ENCODE data around the gene KCTD16.

Gene KCTD16

GRCh38 chr5:144374637-144375036, 204.0 kb downstream of the KCTD16 start:
- TF ChIP-seq TSHZ2 (CRISPR knock-in tag; IDR thresholded peaks at IDR 0.05) (no peak), CREB5 (CRISPR knock-in tag; IDR thresholded peaks at IDR 0.05; ENCODE audit: low read depth) (no peak), POU6F1 (CRISPR knock-in tag; IDR thresholded peaks at IDR 0.05; ENCODE audit: borderline replicate concordance, low read depth) (no peak), CSDC2 (CRISPR knock-in tag; IDR thresholded peaks at IDR 0.05) (no peak), ZFP30 (CRISPR knock-in tag; IDR thresholded peaks at IDR 0.05) (no peak), TOX (CRISPR knock-in tag; IDR thresholded peaks at IDR 0.05; ENCODE audit: borderline replicate concordance) (no peak), TCF4 (CRISPR knock-in tag; IDR thresholded peaks at IDR 0.05; ENCODE audit: borderline replicate concordance) (no peak), GLIS3 (CRISPR knock-in tag; IDR thresholded peaks at IDR 0.05) (no peak), ARNTL (CRISPR knock-in tag; IDR thresholded peaks at IDR 0.05; ENCODE audit: borderline replicate concordance, low read depth) (no peak)

GRCh38 chr5:144377207-144377606, 206.5 kb downstream of the KCTD16 start:
- ATAC-seq: peak; percentile 58; the same call in 2 of the 3 replicates

More at GRCh38 chr5:144374637-144375036, 204.0 kb downstream of the KCTD16 start:
- ATAC-seq: no peak

More at GRCh38 chr5:144377207-144377606, 206.5 kb downstream of the KCTD16 start:
- TF ChIP-seq CSRNP3 (CRISPR knock-in tag; IDR thresholded peaks at IDR 0.05): peak; percentile 75; the same call in 1 of the 2 replicates
- no peak for TF ChIP-seq ZNF70 (CRISPR knock-in tag; IDR thresholded peaks at IDR 0.05)
- TF ChIP-seq POU6F1 (CRISPR knock-in tag; IDR thresholded peaks at IDR 0.05; ENCODE audit: borderline replicate concordance, low read depth): no peak
- TF ChIP-seq TSHZ2 (CRISPR knock-in tag; IDR thresholded peaks at IDR 0.05): peak; percentile 89
- TF ChIP-seq CREB5 (CRISPR knock-in tag; IDR thresholded peaks at IDR 0.05; ENCODE audit: low read depth): peak; percentile 35; the same call in 1 of the 2 replicates
- TF ChIP-seq PPARA (CRISPR knock-in tag; IDR thresholded peaks at IDR 0.05; ENCODE audit: borderline replicate concordance): no peak
- TF ChIP-seq CSDC2 (CRISPR knock-in tag; IDR thresholded peaks at IDR 0.05): no peak
- no peak for TF ChIP-seq ZC3H10 (CRISPR knock-in tag; IDR thresholded peaks at IDR 0.05)
- peak; percentile 68 for TF ChIP-seq GLIS3 (CRISPR knock-in tag; IDR thresholded peaks at IDR 0.05)
- no peak for TF ChIP-seq ZNF565 (CRISPR knock-in tag; conservative IDR thresholded peaks at IDR 0.05; ENCODE audit: low read depth)
- no peak for TF ChIP-seq ZFP3 (CRISPR knock-in tag; IDR thresholded peaks at IDR 0.05)
- peak; percentile 93 for TF ChIP-seq SNAI2 (CRISPR knock-in tag; IDR thresholded peaks at IDR 0.05)
- no peak for TF ChIP-seq OSR1 (CRISPR knock-in tag; IDR thresholded peaks at IDR 0.05)
- peak; percentile 92 for TF ChIP-seq ISL1 (CRISPR knock-in tag; IDR thresholded peaks at IDR 0.05)
- TF ChIP-seq RARB (CRISPR knock-in tag; IDR thresholded peaks at IDR 0.05): no peak
- TF ChIP-seq TOX (CRISPR knock-in tag; IDR thresholded peaks at IDR 0.05; ENCODE audit: borderline replicate concordance): no peak
- no peak for TF ChIP-seq ARNTL (CRISPR knock-in tag; IDR thresholded peaks at IDR 0.05; ENCODE audit: borderline replicate concordance, low read depth)
- TF ChIP-seq PATZ1 (CRISPR knock-in tag; IDR thresholded peaks at IDR 0.05; ENCODE audit: borderline replicate concordance): no peak
- TF ChIP-seq ESRRG (CRISPR knock-in tag; IDR thresholded peaks at IDR 0.05): no peak
- TF ChIP-seq ZFP30 (CRISPR knock-in tag; IDR thresholded peaks at IDR 0.05): no peak
- no peak for TF ChIP-seq BACH2 (CRISPR knock-in tag; IDR thresholded peaks at IDR 0.05; ENCODE audit: borderline replicate concordance)
- TF ChIP-seq ZNF8 (CRISPR knock-in tag; IDR thresholded peaks at IDR 0.05): 0 out of 2 replicates have a peak, but pooled peaks have one; percentile 24
- peak; percentile 97 for TF ChIP-seq TCF4 (CRISPR knock-in tag; IDR thresholded peaks at IDR 0.05; ENCODE audit: borderline replicate concordance)
